ENCODE data around the gene KCNC4.

KCNC4 gene

GRCh38 chr1:110255392-110255787, 45.3 kb downstream of the KCNC4 start:
- DNase-seq (ENCODE audit: low read depth), result no peak

- no peak for DNase-seq (ENCODE audit: low read depth)
Observed at GRCh38 chr1:110258734-110259133, 48.6 kb downstream of the KCNC4 start.

GRCh38 chr1:110259770-110260169, 49.7 kb downstream of the KCNC4 start:
- no peak for DNase-seq (ENCODE audit: low read depth)
